K562 (cell line): ENCODE data around the gene SLC25A45. TPM values are rescaled to one million over a fixed set of nuclear protein-coding genes. Genes with fewer than 3 reads are reported as not detected.

Source experiments
- ARID4B ChIP-seq: sonication (generic); formaldehyde crosslinking; IDR thresholded peaks from 2 replicates; pipeline ENCODE4 v1.8.0; 2022; ENCODE audit warnings: mild to moderate bottlenecking, missing genetic modification reagents
- ATF1 ChIP-seq, 2 experiments: fragments of 450-650 bp in 1 of 2; IDR thresholded peaks; 2 replicates each; pipeline ENCODE4 v1.6.1; 2016; ENCODE audit warnings: missing compliant biosample characterization in 1 of 2, missing genetic modification characterization in 1 of 2
- CBX2 ChIP-seq: fragments of 200-600 bp; sonication (generic); IDR thresholded peaks from one replicate; pipeline ENCODE4 v1.6.1; 2012; ENCODE audit warnings: mild to moderate bottlenecking, low read length, inconsistent platforms; ENCODE audit not compliant: insufficient read depth, poor library complexity, severe bottlenecking
- CCAR2 ChIP-seq: fragments of 200-400 bp; formaldehyde crosslinking; IDR thresholded peaks from 2 replicates; pipeline ENCODE4 v1.6.1; 2017; ENCODE audit warnings: mild to moderate bottlenecking, low read depth, low read length
- CEBPB ChIP-seq: fragments of 450-650 bp; IDR thresholded peaks from 2 replicates; pipeline ENCODE4 v1.6.1; 2016; ENCODE audit warnings: missing genetic modification characterization, missing compliant biosample characterization
- ELK3 ChIP-seq: fragments of 450-650 bp; formaldehyde crosslinking; IDR thresholded peaks from 2 replicates; pipeline ENCODE4 v1.4.0; 2020; ENCODE audit warnings: mild to moderate bottlenecking
- FUS ChIP-seq: fragments of 200-400 bp; formaldehyde crosslinking; optimal IDR thresholded peaks from 2 replicates; pipeline ENCODE3; 2017; ENCODE audit warnings: low read depth, low read length
- GATA2 ChIP-seq: sonication (generic); formaldehyde crosslinking; IDR thresholded peaks from 2 replicates; pipeline ENCODE4 v1.4.0; 2020; ENCODE audit warnings: mild to moderate bottlenecking, missing genetic modification reagents
- HDAC8 ChIP-seq: fragments of 450-650 bp; IDR thresholded peaks from 2 replicates; pipeline ENCODE4 v1.6.1; 2016; ENCODE audit warnings: mild to moderate bottlenecking, missing genetic modification characterization, moderate library complexity, missing compliant biosample characterization
- HNRNPUL1 ChIP-seq: fragments of 200-400 bp; formaldehyde crosslinking; IDR thresholded peaks from 2 replicates; pipeline ENCODE4 v1.6.1; 2017; ENCODE audit warnings: low read length
- KDM1A ChIP-seq, 2 experiments: fragments of 450-650 bp; IDR thresholded peaks; 2 replicates each; pipeline ENCODE4 v1.6.1; 2016; ENCODE audit warnings: mild to moderate bottlenecking in 2 of 2
- KLF10 ChIP-seq: fragments of 250-450 bp; sonication (Bioruptor Pico); IDR thresholded peaks from 2 replicates; pipeline ENCODE4 v1.6.1; 2021; ENCODE audit warnings: matching md5 sums
- LCOR ChIP-seq: sonication (generic); formaldehyde crosslinking; IDR thresholded peaks from 2 replicates; pipeline ENCODE4 v1.8.0; 2022; ENCODE audit warnings: mild to moderate bottlenecking, missing genetic modification reagents
- NONO ChIP-seq, 2 experiments: fragments of 200-400 bp in 1 of 2; fragments of 450-650 bp in 1 of 2; formaldehyde crosslinking in 1 of 2; IDR thresholded peaks; 2 replicates each; pipeline ENCODE4 v1.6.1; 2017; ENCODE audit warnings: low read depth in 2 of 2, mild to moderate bottlenecking in 2 of 2, moderate library complexity in 2 of 2, low read length in 1 of 2
- PHF20 ChIP-seq: fragments of 450-650 bp; IDR thresholded peaks from 2 replicates; pipeline ENCODE4 v1.6.1; 2018; ENCODE audit not compliant: partially characterized antibody
- RBM15 ChIP-seq: fragments of 200-400 bp; formaldehyde crosslinking; IDR thresholded peaks from 2 replicates; pipeline ENCODE4 v1.6.1; 2018; ENCODE audit warnings: mild to moderate bottlenecking, low read length, moderate library complexity; ENCODE audit not compliant: insufficient read depth
- SAP30 ChIP-seq: fragments of 200-600 bp; sonication (generic); IDR thresholded peaks from 2 replicates; pipeline ENCODE4 v1.6.1; 2012; ENCODE audit warnings: borderline replicate concordance, low read depth, mild to moderate bottlenecking, moderate library complexity, low read length, control low read depth, inconsistent platforms; ENCODE audit not compliant: insufficient read depth, poor library complexity, severe bottlenecking
- TBL1XR1 ChIP-seq, 2 experiments: IDR thresholded peaks; 2 replicates each; pipeline ENCODE4 v1.6.1; 2012; ENCODE audit warnings: improper control_type of control experiment in 2 of 2, low read length in 2 of 2, mild to moderate bottlenecking in 1 of 2
- TCF7L2 ChIP-seq: fragments of 150-350 bp; IDR thresholded peaks from 2 replicates; pipeline ENCODE4 v1.6.1; 2016; ENCODE audit warnings: low read depth, mild to moderate bottlenecking, low read length, moderate library complexity
- TSC22D4 ChIP-seq: fragments of 450-650 bp; IDR thresholded peaks from 2 replicates; pipeline ENCODE4 v1.6.1; 2016; ENCODE audit warnings: missing genetic modification characterization, missing biosample characterization, control low read depth
- ZNF143 ChIP-seq: sonication (generic); formaldehyde crosslinking; IDR thresholded peaks from 2 replicates; pipeline ENCODE4 v1.9.0; 2022; ENCODE audit warnings: mild to moderate bottlenecking, missing genetic modification reagents
- ZNF274 ChIP-seq: IDR thresholded peaks from 2 replicates; pipeline ENCODE4 v1.6.1; 2011; ENCODE audit warnings: low read depth, mild to moderate bottlenecking, low read length, moderate library complexity, borderline replicate concordance
- ZNF41 ChIP-seq: fragments of 250-450 bp; sonication (Bioruptor Pico); conservative IDR thresholded peaks from 2 replicates; pipeline ENCODE4 v1.4.0; 2020; ENCODE audit warnings: mild to moderate bottlenecking
- polyA plus RNA-seq, 8 experiments: library from polyadenylated mRNA; depleted of rRNA in 4 of 8; stranded (reverse) in 5 of 8; unstranded in 3 of 8; fragments of >200 nt; fragmentation: Nextera tagmentation in 2 of 8; fragmentation: Illumina TruSeq in 1 of 8; extraction: Ambion mirVana in 2 of 8; extraction: Trizol in 1 of 8; gene quantifications; 2 replicates each; pipeline versions ENCODE4 v1.2.1 to v1.2.3, GENCODE V29; 2011 to 2014; ENCODE audit warnings: inconsistent platforms in 1 of 8, missing spikeins in 1 of 8
- total RNA-seq, 7 experiments: library from RNA; depleted of rRNA in 6 of 7; stranded (reverse); fragments of >200 nt in 6 of 7; fragmentation: Illumina TruSeq in 2 of 7; extraction: Trizol in 2 of 7; gene quantifications; 2 replicates each; pipeline versions ENCODE4 v1.2.1 to v1.2.3, GENCODE V29; 2011 to 2021; ENCODE audit warnings: low replicate concordance in 1 of 7

Gene SLC25A45
- total and polyA plus RNA-seq, 9 of the 15 experiments (the other 6 are each of a cell fraction or from before 2014, with no cell fraction given), result 0.15 to 2.3 (median 0.68) TPM

- TF ChIP-seq FUS, result no peak
- TF ChIP-seq ZNF143 (CRISPR knock-in tag), result no peak
- TF ChIP-seq TCF7L2, result no peak
- peak; percentile 85 for TF ChIP-seq LCOR
- no peak for TF ChIP-seq TSC22D4 (tag)
- no peak for TF ChIP-seq RBM15
- peak; percentile 82 for TF ChIP-seq KLF10 (CRISPR knock-in tag)
- no peak for TF ChIP-seq SAP30
- TF ChIP-seq GATA2 (CRISPR knock-in tag), result no peak
- TF ChIP-seq ATF1 (CRISPR knock-in tag; IDR thresholded peaks at IDR 0.05), result no peak
- TF ChIP-seq ATF1 (tag; IDR thresholded peaks at IDR 0.05), result no peak
- TF ChIP-seq ZNF41, result peak; percentile 54; the same call in 1 of the 2 replicates
- TF ChIP-seq HDAC8 (tag), result no peak
- TF ChIP-seq ZNF274, result no peak; the same call in 1 of the 2 replicates
- no peak for TF ChIP-seq KDM1A (IDR thresholded peaks at IDR 0.05)
- TF ChIP-seq CEBPB, result no peak
- TF ChIP-seq ARID4B, result no peak
- TF ChIP-seq TBL1XR1 (IDR thresholded peaks at IDR 0.05; ENCODE audit: low read length in 2 of 2), result peak; percentile 54 to 60; a peak in 3 of 4 replicates
- TF ChIP-seq PHF20, result no peak
- TF ChIP-seq NONO (IDR thresholded peaks at IDR 0.05; ENCODE audit: low read depth in 2 of 2, low read length in 1 of 2), result 0 out of 4 replicates have a peak, but pooled peaks of 1 of the 2 experiments have one; percentile 23
- no peak for TF ChIP-seq ELK3 (CRISPR knock-in tag)
- no peak for TF ChIP-seq CCAR2
- peak; percentile 80; the same call in 1 of the 2 replicates for TF ChIP-seq HNRNPUL1
- no peak for TF ChIP-seq CBX2
These were observed 42.0 kb upstream of the SLC25A45 start (continued) for GRCh38 chr11:65424205-65425104.
